NCI-H345 treated with DMSO at 0.1 percent for 48 hours (cell line): Measurements from ENCODE around the gene ADM.
"Not testable (repeated sequence)": the region's sequence is repeated elsewhere in the genome, so short reads cannot be mapped to it uniquely, and the experiment has no call there.

Experiments
- DNase-seq: peaks from one replicate; lab custom pipeline; 2025; ENCODE audit not compliant: unreplicated experiment; lab: John Stamatoyannopoulos, UW

Gene ADM

GRCh38 chr11:10304495-10305261, at the start of gene ADM:
Gene ADM (plus strand): TSS chr11:10305073. CDS start chr11:10305701, 628 bp downstream.
- DNase-seq = peak; percentile 28

GRCh38 chr11:10255388-10256125, 49.3 kb upstream of the ADM start:
- DNase-seq = no peak

- DNase-seq = no peak
These were observed 47.4 kb upstream of the ADM start for GRCh38 chr11:10257478-10257877.

- no peak for DNase-seq
These were observed 43.1 kb upstream of the ADM start for GRCh38 chr11:10261821-10262220.

GRCh38 chr11:10263929-10264328, 40.9 kb upstream of the ADM start:
- DNase-seq = no peak

GRCh38 chr11:10264716-10265115, 40.2 kb upstream of the ADM start:
- DNase-seq = not testable (repeated sequence)

GRCh38 chr11:10265936-10266335, 38.9 kb upstream of the ADM start:
- no peak for DNase-seq

- no peak for DNase-seq
These were observed 37.1 kb upstream of the ADM start for GRCh38 chr11:10267821-10268220.

- no peak for DNase-seq
These were observed 36.0 kb upstream of the ADM start for GRCh38 chr11:10268746-10269488.

- no peak for DNase-seq
These were observed 32.7 kb upstream of the ADM start for GRCh38 chr11:10272132-10272531.

- no peak for DNase-seq
These were observed 31.1 kb upstream of the ADM start for GRCh38 chr11:10273738-10274137.

- no peak for DNase-seq
These were observed 30.1 kb upstream of the ADM start for GRCh38 chr11:10274726-10275125.

- no peak for DNase-seq
These were observed 29.2 kb upstream of the ADM start for GRCh38 chr11:10275714-10276113.

GRCh38 chr11:10282117-10282516, 22.8 kb upstream of the ADM start:
- DNase-seq = no peak

GRCh38 chr11:10283991-10284390, 20.9 kb upstream of the ADM start:
- DNase-seq = no peak

GRCh38 chr11:10285148-10285802, 19.6 kb upstream of the ADM start:
- DNase-seq = no peak

- no peak for DNase-seq
These were observed 17.7 kb upstream of the ADM start for GRCh38 chr11:10287140-10287539.

GRCh38 chr11:10287766-10288715, 16.8 kb upstream of the ADM start:
- DNase-seq = no peak

GRCh38 chr11:10288881-10289764, 15.8 kb upstream of the ADM start:
- DNase-seq = no peak
